Breast epithelium (tissue), 4 donors: ENCODE measurements around the gene CCBE1. TPM values are rescaled to one million over a fixed set of nuclear protein-coding genes. Genes with fewer than 3 reads are reported as not detected.

Experiments
- DNase-seq, 2 donors: peaks; one replicate each; pipeline ENCODE4 v3.0.0-alpha.2; 2019; ENCODE audit warnings: low spot score in 2 of 2
- H3K27ac ChIP-seq, 2 donors: fragments of 200-600 bp; sonication (generic) in 1 of 2; one replicate each; pipeline ENCODE4 v1.5.1; 2016 to 2019; ENCODE audit warnings: mild to moderate bottlenecking in 1 of 2
- H3K27me3 ChIP-seq, 2 donors: fragments of 200-600 bp; sonication (generic) in 1 of 2; one replicate each; pipeline versions ENCODE4 v1.5.1 to v1.6.0; 2017 to 2019; ENCODE audit warnings: control low read depth in 1 of 2, mild to moderate bottlenecking in 1 of 2
- H3K36me3 ChIP-seq: fragments of 200-600 bp; one replicate; pipeline ENCODE4 v1.5.1; 2019
- H3K4me1 ChIP-seq, 2 donors: fragments of 200-600 bp; sonication (generic); one replicate each; pipeline ENCODE4 v1.5.1; 2016 to 2019; ENCODE audit warnings: control low read depth in 1 of 2
- H3K4me3 ChIP-seq, 3 donors: fragments of 200-600 bp; sonication (generic); 1 replicate in 2 of 3; 2 replicates in 1 of 3; pipeline ENCODE4 v1.5.1; 2016 to 2019; ENCODE audit warnings: mild to moderate bottlenecking in 3 of 3, moderate library complexity in 2 of 3
- H3K9me3 ChIP-seq, 2 donors: fragments of 200-600 bp; sonication (generic) in 1 of 2; one replicate each; pipeline ENCODE4 v1.5.1; 2016 to 2019; ENCODE audit warnings: control low read depth in 1 of 2
- CTCF ChIP-seq, 3 donors: fragments of 450-650 bp; IDR thresholded peaks; one replicate each; pipeline ENCODE4 v1.5.1; 2016 to 2017; ENCODE audit warnings: antibody characterized with exemption in 3 of 3, mild to moderate bottlenecking in 3 of 3, moderate library complexity in 3 of 3
- POLR2A ChIP-seq: fragments of 450-650 bp; IDR thresholded peaks from one replicate; pipeline ENCODE4 v1.6.1; 2016; ENCODE audit warnings: antibody characterized with exemption, mild to moderate bottlenecking, moderate library complexity
- POLR2AphosphoS5 ChIP-seq, 3 donors: sonication (generic); formaldehyde crosslinking; IDR thresholded peaks; one replicate each; pipeline ENCODE4 v1.6.1; 2017; ENCODE audit warnings: antibody characterized with exemption in 3 of 3
- intact Hi-C: fragments of 100-400 bp; cut with DNase I; formaldehyde crosslinking; loops from one replicate; pipeline ENCODE4 v1.15.1; 2023; ENCODE audit warnings: low total_unique reads
- total RNA-seq, 3 donors: library from RNA; depleted of rRNA; stranded (reverse); fragments of >200 nt; gene quantifications; one replicate each; pipeline ENCODE4 v1.1.0, GENCODE V29; 2016

The CCBE1 gene
- total RNA-seq, 3 donors from 2014 or later: 3.5 to 4.9 (median 4.0) TPM

GRCh38 chr18:59675346-59675745 lies 21.9 kb downstream of the CCBE1 start:
- intact Hi-C loops: no loop called here
- Histone ChIP-seq H3K4me3 (no peak overlapping the region), H3K4me1 (no peaks in the 10 kb centered on the region), H3K9me3 (no peaks in the 10 kb centered on the region), H3K36me3 (no peaks in the 10 kb centered on the region), H3K27me3 (no peaks in the 10 kb centered on the region), H3K27ac (no peak overlapping the region)
- TF ChIP-seq POLR2A: no peak
- no peak for TF ChIP-seq CTCF (IDR thresholded peaks at IDR 0.05)
- no peak for TF ChIP-seq POLR2AphosphoS5 (IDR thresholded peaks at IDR 0.05)
- no peak for DNase-seq

- Histone ChIP-seq H3K4me3 (no peak overlapping the region), H3K36me3 (no peaks in the 10 kb centered on the region), H3K9me3 (no peaks in the 10 kb centered on the region), H3K27ac (no peak overlapping the region), H3K4me1 (no peaks in the 10 kb centered on the region), H3K27me3 (no peaks in the 10 kb centered on the region)
- TF ChIP-seq CTCF (IDR thresholded peaks at IDR 0.05) (no peak), POLR2A (no peak), POLR2AphosphoS5 (IDR thresholded peaks at IDR 0.05) (no peak)
- intact Hi-C loops: no loop called here
- no peak for DNase-seq
These were observed 22.3 kb downstream of the CCBE1 start for GRCh38 chr18:59674903-59675270.

GRCh38 chr18:59674186-59674902 lies 22.9 kb downstream of the CCBE1 start:
- H3K27ac ChIP-seq: no peak overlapping the region
- intact Hi-C loops: no loop called here
- H3K4me1 ChIP-seq: no peaks in the 10 kb centered on the region

GRCh38 chr18:59672235-59672711 lies 24.9 kb downstream of the CCBE1 start:
- H3K36me3 ChIP-seq: no peaks in the 10 kb centered on the region
- no peaks in the 10 kb centered on the region for H3K4me1 ChIP-seq
- TF ChIP-seq CTCF (IDR thresholded peaks at IDR 0.05): no peak
- TF ChIP-seq POLR2AphosphoS5 (IDR thresholded peaks at IDR 0.05): peak in 2 of 3 donors; percentile 27 to 87
- peak overlapping the region in 1 of 2 donors; percentile 19 for H3K27ac ChIP-seq
- peak in 1 of 2 donors; percentile 26 for DNase-seq
- H3K4me3 ChIP-seq: no peak overlapping the region
- no peaks in the 10 kb centered on the region for H3K27me3 ChIP-seq
- H3K9me3 ChIP-seq: no peaks in the 10 kb centered on the region
- intact Hi-C loops: no loop called here

More at GRCh38 chr18:59674186-59674902, 22.9 kb downstream of the CCBE1 start:
- no peak overlapping the region for H3K4me3 ChIP-seq
- no peaks in the 10 kb centered on the region for H3K9me3 ChIP-seq
- no peaks in the 10 kb centered on the region for H3K36me3 ChIP-seq
- no peak for TF ChIP-seq POLR2A
- TF ChIP-seq CTCF (IDR thresholded peaks at IDR 0.05): no peak
- no peak for TF ChIP-seq POLR2AphosphoS5 (IDR thresholded peaks at IDR 0.05)
- H3K27me3 ChIP-seq: no peaks in the 10 kb centered on the region
- no peak for DNase-seq

- no peak for DNase-seq
- no peak overlapping the region for H3K4me3 ChIP-seq
- peak overlapping the region in 1 of 2 donors; percentile 25 for H3K27ac ChIP-seq
- intact Hi-C loops: no loop called here
- no peak for TF ChIP-seq CTCF (IDR thresholded peaks at IDR 0.05)
- no peak for TF ChIP-seq POLR2AphosphoS5 (IDR thresholded peaks at IDR 0.05)
- no peak for TF ChIP-seq POLR2A
- H3K36me3 ChIP-seq: no peaks in the 10 kb centered on the region
- no peaks in the 10 kb centered on the region for H3K27me3 ChIP-seq
- H3K9me3 ChIP-seq: no peaks in the 10 kb centered on the region
- no peaks in the 10 kb centered on the region for H3K4me1 ChIP-seq
These were observed 25.7 kb downstream of the CCBE1 start for GRCh38 chr18:59671551-59671950.
